Measurements from ENCODE around the gene RBM14.

Gene RBM14

GRCh38 chr11:66614073-66614472 is 2.4 kb upstream of the RBM14 start:
- Histone ChIP-seq H3K27me3 (no peaks in the 10 kb centered on the region), H3K4me3 (ENCODE audit: low read depth in 1 of 2, low read length in 1 of 2) (no peak overlapping the region), H3K9me3 (no peaks in the 10 kb centered on the region), H3K27ac (no peak overlapping the region), H3K4me1 (ENCODE audit: control insufficient read depth in 1 of 2, insufficient read depth in 1 of 2, low read depth in 1 of 2, low read length in 1 of 2) (peaks cover 23 to 28% of the 10 kb centered on the region in 2 experiments), H3K36me3 (no peaks in the 10 kb centered on the region)
- TF ChIP-seq CTCF (IDR thresholded peaks at IDR 0.05) = no peak

GRCh38 chr11:66617155-66617834 is 865 bp downstream of the RBM14 start:
- no peaks in the 10 kb centered on the region for H3K9me3 ChIP-seq

GRCh38 chr11:66619080-66619554 is 2.7 kb downstream of the RBM14 start:
- TF ChIP-seq CTCF (IDR thresholded peaks at IDR 0.05) = no peak
- H3K4me3 ChIP-seq (ENCODE audit: low read depth in 1 of 2, low read length in 1 of 2) = peak overlapping the region; percentile 28 to 47

More at GRCh38 chr11:66617155-66617834, 865 bp downstream of the RBM14 start:
- TF ChIP-seq CTCF (IDR thresholded peaks at IDR 0.05) = peak; percentile 21
- H3K27ac ChIP-seq = peak overlapping the region; percentile 98
- H3K36me3 ChIP-seq = no peaks in the 10 kb centered on the region
- H3K4me1 ChIP-seq (ENCODE audit: control insufficient read depth in 1 of 2, insufficient read depth in 1 of 2, low read depth in 1 of 2, low read length in 1 of 2) = peaks cover 26 to 29% of the 10 kb centered on the region in 2 experiments
- no peaks in the 10 kb centered on the region for H3K27me3 ChIP-seq
- H3K4me3 ChIP-seq (ENCODE audit: low read depth in 1 of 2, low read length in 1 of 2) = peak overlapping the region; percentile 88 to 99

GRCh38 chr11:66624450-66624849 is 8.0 kb downstream of the RBM14 start:
- Histone ChIP-seq H3K4me1 (ENCODE audit: control insufficient read depth in 1 of 2, insufficient read depth in 1 of 2, low read depth in 1 of 2, low read length in 1 of 2) (no peaks in the 10 kb centered on the region), H3K27ac (no peak overlapping the region), H3K36me3 (peaks cover 58% of the 10 kb centered on the region), H3K9me3 (no peaks in the 10 kb centered on the region), H3K4me3 (ENCODE audit: low read depth in 1 of 2, low read length in 1 of 2) (no peak overlapping the region), H3K27me3 (no peaks in the 10 kb centered on the region)
- no peak for TF ChIP-seq CTCF (IDR thresholded peaks at IDR 0.05)

More at GRCh38 chr11:66619080-66619554, 2.7 kb downstream of the RBM14 start:
- Histone ChIP-seq H3K36me3 (peaks cover 8% of the 10 kb centered on the region), H3K4me1 (ENCODE audit: control insufficient read depth in 1 of 2, insufficient read depth in 1 of 2, low read depth in 1 of 2, low read length in 1 of 2) (peaks cover 26 to 29% of the 10 kb centered on the region in 2 experiments), H3K27ac (peak overlapping the region; percentile 98), H3K27me3 (no peaks in the 10 kb centered on the region), H3K9me3 (no peaks in the 10 kb centered on the region)

- H3K9me3 ChIP-seq = no peaks in the 10 kb centered on the region
- no peaks in the 10 kb centered on the region for H3K27me3 ChIP-seq
- TF ChIP-seq CTCF (IDR thresholded peaks at IDR 0.05) = no peak
- peaks cover 65% of the 10 kb centered on the region for H3K36me3 ChIP-seq
- no peak overlapping the region for H3K4me3 ChIP-seq (ENCODE audit: low read depth in 1 of 2, low read length in 1 of 2)
- H3K27ac ChIP-seq = no peak overlapping the region
- H3K4me1 ChIP-seq (ENCODE audit: control insufficient read depth in 1 of 2, insufficient read depth in 1 of 2, low read depth in 1 of 2, low read length in 1 of 2) = no peaks in the 10 kb centered on the region
These were observed 8.8 kb downstream of the RBM14 start for GRCh38 chr11:66625041-66625751.
